Transverse colon (tissue), 4 donors: Measurements from ENCODE around the gene HSPA1B.

Source experiments
- CTCF ChIP-seq, 5 experiments: fragments of 200-600 bp in 3 of 5; fragments of 450-650 bp in 2 of 5; sonication (generic) in 3 of 5; IDR thresholded peaks; 1 replicate in 2 of 5; 2 replicates in 3 of 5; pipeline ENCODE4 v1.5.1; 2016 to 2017; ENCODE audit warnings: antibody characterized with exemption in 5 of 5, inconsistent platforms in 3 of 5, mild to moderate bottlenecking in 2 of 5, moderate library complexity in 1 of 5
- POLR2A ChIP-seq: fragments of 450-650 bp; IDR thresholded peaks from one replicate; pipeline ENCODE4 v1.6.1; 2016; ENCODE audit warnings: antibody characterized with exemption, mild to moderate bottlenecking, moderate library complexity
- POLR2AphosphoS5 ChIP-seq, 3 donors: sonication (generic); formaldehyde crosslinking; IDR thresholded peaks; one replicate each; pipeline ENCODE4 v1.6.1; 2016; ENCODE audit warnings: antibody characterized with exemption in 3 of 3

- TF ChIP-seq CTCF (IDR thresholded peaks at IDR 0.05) = no peak
- TF ChIP-seq POLR2A = no peak
- no peak for TF ChIP-seq POLR2AphosphoS5 (IDR thresholded peaks at IDR 0.05)
These were observed 46.9 kb upstream of the HSPA1B start for GRCh38 chr6:31780507-31781243.
